Naive B cell (primary cell): Measurements from ENCODE around the gene LIPC. TPM values are rescaled to one million over a fixed set of nuclear protein-coding genes. Genes with fewer than 3 reads are reported as not detected.
A peak's percentile ranks its signal among the peaks of the same experiment; 100 is the strongest.

Source experiments
- ATAC-seq, 2 donors: fragments of 150-1000 bp; cut with Tn5 transposase; 2 replicates each; pipeline ENCODE4 v1.10.0; 2021; ENCODE audit warnings: low read depth in 2 of 2, mild to moderate bottlenecking in 2 of 2, moderate library complexity in 2 of 2
- DNase-seq: peaks from one replicate; pipeline ENCODE4 v3.0.0; 2022
- H3K27ac Mint-ChIP-seq, 6 donors: one replicate each; pipeline ENCODE4 v1.8.0; 2020 to 2022; ENCODE audit warnings: mild to moderate bottlenecking in 6 of 6, mixed read lengths in 6 of 6, moderate library complexity in 5 of 6, inconsistent platforms in 2 of 6
- H3K27me3 Mint-ChIP-seq, 3 donors: one replicate each; pipeline ENCODE4 v1.8.0; 2021 to 2022; ENCODE audit warnings: mixed read lengths in 3 of 3, mild to moderate bottlenecking in 1 of 3
- H3K36me3 Mint-ChIP-seq, 2 donors: one replicate each; pipeline ENCODE4 v1.8.0; 2020 to 2022; ENCODE audit warnings: mixed read lengths in 2 of 2, inconsistent platforms in 1 of 2, mild to moderate bottlenecking in 1 of 2
- H3K4me1 Mint-ChIP-seq, 3 donors: one replicate each; pipeline ENCODE4 v1.8.0; 2020 to 2022; ENCODE audit warnings: mixed read lengths in 3 of 3, inconsistent platforms in 1 of 3, mild to moderate bottlenecking in 1 of 3, moderate library complexity in 1 of 3
- H3K4me3 Mint-ChIP-seq, 8 donors: one replicate each; pipeline ENCODE4 v1.8.0; 2020 to 2022; ENCODE audit warnings: mild to moderate bottlenecking in 8 of 8, mixed read lengths in 8 of 8, moderate library complexity in 8 of 8, inconsistent platforms in 2 of 8
- H3K9me3 Mint-ChIP-seq, 7 donors: one replicate each; pipeline ENCODE4 v1.8.0; 2020 to 2022; ENCODE audit warnings: mixed read lengths in 7 of 7, mild to moderate bottlenecking in 5 of 7, inconsistent platforms in 2 of 7, moderate library complexity in 1 of 7
- polyA plus RNA-seq, 6 donors: library from polyadenylated mRNA; unstranded; fragments of 300-500 nt; fragmentation: Illumina TruSeq; gene quantifications; one replicate each; pipeline ENCODE4 v1.2.3, GENCODE V29; 2021; ENCODE audit warnings: low read depth in 6 of 6

The LIPC gene
- polyA plus RNA-seq, 6 donors from 2014 or later, result 0.33 TPM; not detected in 5

GRCh38 chr15:58430224-58430787, 1.5 kb upstream of the LIPC start:
- no peak for ATAC-seq
- DNase-seq, result no peak
- Mint-ChIP-seq H3K4me3 (no peak overlapping the region), H3K4me1 (no peaks in the 10 kb centered on the region), H3K27me3 (no peaks in the 10 kb centered on the region), H3K9me3 (peaks cover 0 to 3% (median 0%) of the 10 kb centered on the region in 7 donors), H3K27ac (peak overlapping the region in 1 of 6 donors; percentile 6), H3K36me3 (no peaks in the 10 kb centered on the region)

- Mint-ChIP-seq H3K4me1 (no peaks in the 10 kb centered on the region), H3K36me3 (no peaks in the 10 kb centered on the region), H3K4me3 (no peak overlapping the region), H3K27me3 (no peaks in the 10 kb centered on the region), H3K9me3 (peaks cover 0 to 3% (median 0%) of the 10 kb centered on the region in 7 donors), H3K27ac (no peak overlapping the region)
- DNase-seq, result no peak
- ATAC-seq, result no peak
Observed at GRCh38 chr15:58432401-58432800, 610 bp downstream of the LIPC start.

- Mint-ChIP-seq H3K27ac (no peak overlapping the region), H3K4me1 (no peaks in the 10 kb centered on the region), H3K4me3 (no peak overlapping the region), H3K9me3 (peaks cover 0 to 3% (median 0%) of the 10 kb centered on the region in 7 donors), H3K27me3 (no peaks in the 10 kb centered on the region), H3K36me3 (no peaks in the 10 kb centered on the region)
- ATAC-seq (no peak), DNase-seq (no peak)
Observed at GRCh38 chr15:58433597-58434333, 2.0 kb downstream of the LIPC start.

GRCh38 chr15:58434334-58434875, 2.6 kb downstream of the LIPC start:
- Mint-ChIP-seq H3K4me3 (no peak overlapping the region), H3K4me1 (no peaks in the 10 kb centered on the region), H3K9me3 (peaks cover 0 to 3% (median 0%) of the 10 kb centered on the region in 7 donors), H3K27ac (no peak overlapping the region), H3K36me3 (no peaks in the 10 kb centered on the region), H3K27me3 (no peaks in the 10 kb centered on the region)
- DNase-seq, result no peak
- ATAC-seq, result no peak

- H3K9me3 Mint-ChIP-seq, result no peaks in the 10 kb centered on the region
- H3K4me1 Mint-ChIP-seq, result no peaks in the 10 kb centered on the region
- ATAC-seq, result no peak
- no peaks in the 10 kb centered on the region for H3K27me3 Mint-ChIP-seq
- no peak for DNase-seq
- no peaks in the 10 kb centered on the region for H3K36me3 Mint-ChIP-seq
- no peak overlapping the region for H3K4me3 Mint-ChIP-seq
- H3K27ac Mint-ChIP-seq, result no peak overlapping the region
Observed at GRCh38 chr15:58436552-58436951, 4.8 kb downstream of the LIPC start.

- no peak for ATAC-seq
- DNase-seq, result no peak
Observed at GRCh38 chr15:58437531-58438105, 5.8 kb downstream of the LIPC start.

GRCh38 chr15:58438111-58438510, 6.3 kb downstream of the LIPC start:
- DNase-seq (no peak), ATAC-seq (no peak)
- Mint-ChIP-seq H3K27ac (no peak overlapping the region), H3K9me3 (no peaks in the 10 kb centered on the region), H3K27me3 (no peaks in the 10 kb centered on the region), H3K4me1 (no peaks in the 10 kb centered on the region), H3K4me3 (no peak overlapping the region), H3K36me3 (no peaks in the 10 kb centered on the region)

More at GRCh38 chr15:58437531-58438105, 5.8 kb downstream of the LIPC start:
- H3K27ac Mint-ChIP-seq, result peak overlapping the region in 1 of 6 donors; percentile 38
- no peaks in the 10 kb centered on the region for H3K27me3 Mint-ChIP-seq
- no peaks in the 10 kb centered on the region for H3K4me1 Mint-ChIP-seq
- H3K36me3 Mint-ChIP-seq, result no peaks in the 10 kb centered on the region
- no peak overlapping the region for H3K4me3 Mint-ChIP-seq
- H3K9me3 Mint-ChIP-seq, result no peaks in the 10 kb centered on the region

- Mint-ChIP-seq H3K9me3 (no peaks in the 10 kb centered on the region), H3K27me3 (no peaks in the 10 kb centered on the region), H3K27ac (no peak overlapping the region), H3K4me1 (no peaks in the 10 kb centered on the region), H3K36me3 (no peaks in the 10 kb centered on the region), H3K4me3 (no peak overlapping the region)
- DNase-seq, result no peak
- no peak for ATAC-seq
Observed at GRCh38 chr15:58438956-58439355, 7.2 kb downstream of the LIPC start.

- no peaks in the 10 kb centered on the region for H3K27me3 Mint-ChIP-seq
- peak overlapping the region in 1 of 6 donors; percentile 75 for H3K27ac Mint-ChIP-seq
Observed at GRCh38 chr15:58440158-58440910, 8.5 kb downstream of the LIPC start.

GRCh38 chr15:58440922-58441321, 9.1 kb downstream of the LIPC start:
- Mint-ChIP-seq H3K27ac (peak overlapping the region in 1 of 6 donors; percentile 75), H3K4me1 (no peaks in the 10 kb centered on the region), H3K9me3 (no peaks in the 10 kb centered on the region), H3K27me3 (no peaks in the 10 kb centered on the region), H3K36me3 (no peaks in the 10 kb centered on the region), H3K4me3 (no peak overlapping the region)
- no peak for DNase-seq
- ATAC-seq, result no peak

More at GRCh38 chr15:58440158-58440910, 8.5 kb downstream of the LIPC start:
- Mint-ChIP-seq H3K9me3 (no peaks in the 10 kb centered on the region), H3K4me1 (no peaks in the 10 kb centered on the region), H3K36me3 (no peaks in the 10 kb centered on the region), H3K4me3 (no peak overlapping the region)
- DNase-seq (no peak), ATAC-seq (no peak)

- DNase-seq (no peak), ATAC-seq (no peak)
- Mint-ChIP-seq H3K9me3 (no peaks in the 10 kb centered on the region), H3K4me3 (no peak overlapping the region), H3K27ac (no peak overlapping the region), H3K36me3 (no peaks in the 10 kb centered on the region), H3K27me3 (no peaks in the 10 kb centered on the region), H3K4me1 (no peaks in the 10 kb centered on the region)
Observed at GRCh38 chr15:58441376-58442070, 9.7 kb downstream of the LIPC start.

- Mint-ChIP-seq H3K9me3 (no peaks in the 10 kb centered on the region), H3K4me1 (no peaks in the 10 kb centered on the region), H3K27ac (peak overlapping the region in 1 of 6 donors; percentile 17), H3K27me3 (no peaks in the 10 kb centered on the region), H3K36me3 (no peaks in the 10 kb centered on the region), H3K4me3 (no peak overlapping the region)
- DNase-seq (no peak), ATAC-seq (no peak)
Observed at GRCh38 chr15:58442122-58442521, 10.3 kb downstream of the LIPC start.

- Mint-ChIP-seq H3K27ac (no peak overlapping the region), H3K27me3 (no peaks in the 10 kb centered on the region), H3K9me3 (no peaks in the 10 kb centered on the region), H3K4me1 (no peaks in the 10 kb centered on the region), H3K36me3 (no peaks in the 10 kb centered on the region), H3K4me3 (no peak overlapping the region)
- ATAC-seq, result no peak
- DNase-seq, result no peak
Observed at GRCh38 chr15:58443308-58443707, 11.5 kb downstream of the LIPC start.
